ENCODE measurements around the gene DAPK1. TPM values are rescaled to one million over a fixed set of nuclear protein-coding genes. Genes with fewer than 3 reads are reported as not detected.

The DAPK1 gene
- total and polyA plus RNA-seq, 2 donors from 2014 or later: 15.5 to 166 TPM

DNA sequence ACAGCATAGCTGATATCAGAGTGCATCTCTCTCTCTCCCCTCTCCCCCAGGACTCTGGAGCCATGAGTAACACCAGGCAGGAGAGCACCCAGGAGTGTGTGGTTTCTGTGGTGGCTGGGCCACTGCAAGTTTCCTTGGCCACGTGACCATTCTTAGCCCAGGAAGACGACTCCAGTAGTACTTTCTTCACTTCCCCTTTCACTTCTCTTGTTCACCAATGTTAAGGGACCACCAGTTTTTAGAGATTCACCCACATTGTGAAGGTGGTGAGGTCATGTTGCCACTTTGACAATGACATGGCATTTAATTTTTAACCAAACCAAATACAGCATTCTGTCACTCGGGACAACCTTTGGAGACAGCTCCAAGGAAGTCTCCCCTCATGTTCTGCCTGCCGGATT lies 17.9 kb upstream of the DAPK1 start:
- intact Hi-C loops (cut with DNase I): no loop called here
- H3K27me3 ChIP-seq (ENCODE audit: control insufficient read depth, insufficient read depth, low read length): no peaks in the 10 kb centered on the region
- FAIRE-seq: no peak
- no peaks in the 10 kb centered on the region for H3K4me1 ChIP-seq (ENCODE audit: control insufficient read depth in 2 of 3, insufficient read depth in 2 of 3, low read depth in 1 of 3, low read length in 3 of 3)
- H3K4me3 ChIP-seq (ENCODE audit: low read length in 3 of 3): no peak overlapping the region
- no peak overlapping the region for H3K9ac ChIP-seq (ENCODE audit: low read length in 3 of 3)
- no peak for DNase-seq
- H3K36me3 ChIP-seq (ENCODE audit: control insufficient read depth in 2 of 3, insufficient read depth in 3 of 3, low read length in 3 of 3): no peaks in the 10 kb centered on the region
- no peaks in the 10 kb centered on the region for H3K9me3 ChIP-seq (ENCODE audit: control insufficient read depth in 2 of 3, insufficient read depth in 1 of 3, low read length in 3 of 3)
- H3K27ac ChIP-seq (ENCODE audit: low read depth in 2 of 2, low read length in 2 of 2): no peak overlapping the region
- TF ChIP-seq, protein P1, sequence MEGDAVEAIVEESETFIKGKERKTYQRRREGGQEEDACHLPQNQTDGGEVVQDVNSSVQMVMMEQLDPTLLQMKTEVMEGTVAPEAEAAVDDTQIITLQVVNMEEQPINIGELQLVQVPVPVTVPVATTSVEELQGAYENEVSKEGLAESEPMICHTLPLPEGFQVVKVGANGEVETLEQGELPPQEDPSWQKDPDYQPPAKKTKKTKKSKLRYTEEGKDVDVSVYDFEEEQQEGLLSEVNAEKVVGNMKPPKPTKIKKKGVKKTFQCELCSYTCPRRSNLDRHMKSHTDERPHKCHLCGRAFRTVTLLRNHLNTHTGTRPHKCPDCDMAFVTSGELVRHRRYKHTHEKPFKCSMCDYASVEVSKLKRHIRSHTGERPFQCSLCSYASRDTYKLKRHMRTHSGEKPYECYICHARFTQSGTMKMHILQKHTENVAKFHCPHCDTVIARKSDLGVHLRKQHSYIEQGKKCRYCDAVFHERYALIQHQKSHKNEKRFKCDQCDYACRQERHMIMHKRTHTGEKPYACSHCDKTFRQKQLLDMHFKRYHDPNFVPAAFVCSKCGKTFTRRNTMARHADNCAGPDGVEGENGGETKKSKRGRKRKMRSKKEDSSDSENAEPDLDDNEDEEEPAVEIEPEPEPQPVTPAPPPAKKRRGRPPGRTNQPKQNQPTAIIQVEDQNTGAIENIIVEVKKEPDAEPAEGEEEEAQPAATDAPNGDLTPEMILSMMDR (IDR thresholded peaks at IDR 0.05; ENCODE audit: borderline replicate concordance, extremely low read depth, insufficient read depth): no peak

- no peaks in the 10 kb centered on the region for H3K27me3 ChIP-seq (ENCODE audit: control insufficient read depth, insufficient read depth, low read length)
- no peak for DNase-seq
Observed at GRCh38 chr9:87481890-87482855, 15.5 kb upstream of the DAPK1 start.

GRCh38 chr9:87490225-87490624 lies 7.4 kb upstream of the DAPK1 start:
- Histone ChIP-seq H3K27ac (ENCODE audit: low read depth in 2 of 2, low read length in 2 of 2) (no peak overlapping the region), H3K4me1 (ENCODE audit: control insufficient read depth in 2 of 3, insufficient read depth in 2 of 3, low read depth in 1 of 3, low read length in 3 of 3) (no peaks in the 10 kb centered on the region), H3K9ac (ENCODE audit: low read length in 3 of 3) (no peak overlapping the region), H3K4me3 (ENCODE audit: low read length in 3 of 3) (no peak overlapping the region), H3K9me3 (ENCODE audit: control insufficient read depth in 2 of 3, insufficient read depth in 1 of 3, low read length in 3 of 3) (no peaks in the 10 kb centered on the region), H3K36me3 (ENCODE audit: control insufficient read depth in 2 of 3, insufficient read depth in 3 of 3, low read length in 3 of 3) (no peaks in the 10 kb centered on the region), H3K27me3 (ENCODE audit: control insufficient read depth, insufficient read depth, low read length) (no peaks in the 10 kb centered on the region)
- intact Hi-C loops (cut with DNase I): no loop called here
- FAIRE-seq (no peak), DNase-seq (no peak)
- TF ChIP-seq, protein P1 (IDR thresholded peaks at IDR 0.05; ENCODE audit: borderline replicate concordance, extremely low read depth, insufficient read depth): no peak

More at GRCh38 chr9:87481890-87482855, 15.5 kb upstream of the DAPK1 start:
- no peak overlapping the region for H3K4me3 ChIP-seq (ENCODE audit: low read length in 3 of 3)
- H3K4me1 ChIP-seq (ENCODE audit: control insufficient read depth in 2 of 3, insufficient read depth in 2 of 3, low read depth in 1 of 3, low read length in 3 of 3): no peaks in the 10 kb centered on the region
- no peak overlapping the region for H3K9ac ChIP-seq (ENCODE audit: low read length in 3 of 3)
- H3K27ac ChIP-seq (ENCODE audit: low read depth in 2 of 2, low read length in 2 of 2): no peak overlapping the region
- H3K36me3 ChIP-seq (ENCODE audit: control insufficient read depth in 2 of 3, insufficient read depth in 3 of 3, low read length in 3 of 3): no peaks in the 10 kb centered on the region
- TF ChIP-seq, protein P1 (IDR thresholded peaks at IDR 0.05; ENCODE audit: borderline replicate concordance, extremely low read depth, insufficient read depth): no peak
- no peak for FAIRE-seq
- H3K9me3 ChIP-seq (ENCODE audit: control insufficient read depth in 2 of 3, insufficient read depth in 1 of 3, low read length in 3 of 3): no peaks in the 10 kb centered on the region
- intact Hi-C loops (cut with DNase I): no loop called here
